ENCODE data around the gene SLC22A14.
"Not testable (repeated sequence)": the region's sequence is repeated elsewhere in the genome, so short reads cannot be mapped to it uniquely, and the experiment has no call there.

SLC22A14 gene, protein sequence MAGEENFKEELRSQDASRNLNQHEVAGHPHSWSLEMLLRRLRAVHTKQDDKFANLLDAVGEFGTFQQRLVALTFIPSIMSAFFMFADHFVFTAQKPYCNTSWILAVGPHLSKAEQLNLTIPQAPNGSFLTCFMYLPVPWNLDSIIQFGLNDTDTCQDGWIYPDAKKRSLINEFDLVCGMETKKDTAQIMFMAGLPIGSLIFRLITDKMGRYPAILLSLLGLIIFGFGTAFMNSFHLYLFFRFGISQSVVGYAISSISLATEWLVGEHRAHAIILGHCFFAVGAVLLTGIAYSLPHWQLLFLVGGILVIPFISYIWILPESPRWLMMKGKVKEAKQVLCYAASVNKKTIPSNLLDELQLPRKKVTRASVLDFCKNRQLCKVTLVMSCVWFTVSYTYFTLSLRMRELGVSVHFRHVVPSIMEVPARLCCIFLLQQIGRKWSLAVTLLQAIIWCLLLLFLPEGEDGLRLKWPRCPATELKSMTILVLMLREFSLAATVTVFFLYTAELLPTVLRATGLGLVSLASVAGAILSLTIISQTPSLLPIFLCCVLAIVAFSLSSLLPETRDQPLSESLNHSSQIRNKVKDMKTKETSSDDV

DNA sequence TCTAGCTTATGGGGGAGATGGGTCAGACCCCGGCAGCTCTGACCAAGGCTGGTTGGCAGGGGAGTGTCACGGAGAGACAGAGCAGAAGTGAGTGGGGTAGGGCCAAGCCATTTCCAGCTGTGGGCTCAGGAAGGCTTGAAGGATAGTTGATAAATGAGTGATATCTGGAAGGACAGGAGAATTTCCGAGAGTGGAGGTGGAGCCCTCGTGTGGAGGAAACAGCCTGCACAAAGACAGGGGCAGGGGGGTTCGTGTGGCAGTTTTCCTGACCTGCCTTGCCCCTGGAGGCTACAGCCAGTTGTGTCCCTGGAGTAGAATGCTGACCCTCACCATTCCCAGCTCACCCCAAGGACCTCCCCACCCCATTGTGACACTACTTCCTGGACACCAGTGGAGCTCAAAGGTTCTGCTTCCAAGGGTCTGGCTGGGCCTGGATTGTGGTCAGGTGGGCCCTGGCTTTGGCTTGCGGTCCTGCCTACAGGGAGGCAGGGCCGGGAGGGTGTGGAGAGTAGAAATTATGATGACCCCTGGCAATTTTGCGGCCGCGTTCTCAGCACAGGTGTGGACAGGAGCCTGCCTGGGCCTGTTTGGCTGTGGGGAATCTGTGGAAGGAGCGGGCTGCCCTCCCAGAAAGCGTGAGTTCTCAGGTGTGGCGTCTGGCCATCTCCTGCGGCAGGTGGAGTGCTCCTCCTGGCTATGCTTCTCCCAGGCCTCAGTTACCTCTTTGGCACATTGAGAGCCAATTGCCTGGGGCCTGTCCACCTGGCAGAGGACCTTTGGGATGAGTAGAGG, at the start of gene SLC22A14:
Gene SLC22A14 (plus strand): TSS at position 400 of the 792 bp plus-strand sequence. CDS start 23,733 bp downstream, outside the sequence.
- no peak for DNase-seq

GRCh38 chr3:38232701-38233100, 49.4 kb upstream of the SLC22A14 start:
- DNase-seq, result no peak

GRCh38 chr3:38235466-38235865, 46.6 kb upstream of the SLC22A14 start:
- no peak for DNase-seq

- DNase-seq, result no peak
Measured at GRCh38 chr3:38238416-38239008, 43.6 kb upstream of the SLC22A14 start.

DNA sequence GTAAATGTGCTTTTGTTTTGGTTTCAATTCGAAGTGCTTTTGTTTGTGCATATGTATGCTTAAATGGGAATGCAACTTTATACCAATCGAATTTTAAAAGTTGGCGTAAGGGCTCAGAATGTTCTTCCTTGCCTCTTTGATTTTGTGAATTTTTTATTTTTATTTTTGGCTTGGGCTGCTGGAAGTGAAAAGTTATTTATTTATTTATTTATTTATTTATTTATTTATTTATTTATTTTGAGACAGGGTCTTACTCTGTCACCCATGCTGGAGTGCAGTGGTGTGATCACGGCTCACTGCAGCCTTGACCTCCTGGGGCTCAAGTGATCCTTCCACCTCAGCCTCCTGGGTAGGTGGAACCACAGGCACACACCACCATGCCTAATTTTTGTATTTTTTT, 39.3 kb upstream of the SLC22A14 start:
- not testable (repeated sequence) for DNase-seq

GRCh38 chr3:38245930-38246329, 36.2 kb upstream of the SLC22A14 start:
- DNase-seq, result no peak

- DNase-seq, result no peak
Measured at GRCh38 chr3:38247366-38248035, 34.6 kb upstream of the SLC22A14 start.

DNA sequence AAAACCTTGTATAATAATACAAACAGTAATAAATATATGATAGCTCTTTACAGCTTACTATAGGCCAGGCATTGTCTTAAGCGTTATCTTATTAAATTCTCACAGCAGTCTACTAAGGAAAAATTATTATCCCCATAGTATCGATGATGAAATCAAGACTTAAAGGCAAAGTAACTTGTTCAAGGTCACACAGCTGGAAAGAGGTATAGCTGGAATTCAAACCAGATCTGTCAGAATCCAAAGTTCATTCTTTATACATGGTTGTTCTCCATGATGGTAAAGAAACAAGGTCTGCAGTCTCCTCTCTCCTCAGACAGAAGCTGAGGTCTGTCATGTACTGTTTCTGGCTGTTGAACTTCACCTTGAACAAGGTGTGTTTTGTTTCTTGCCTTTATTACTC, 31.9 kb upstream of the SLC22A14 start:
- DNase-seq, result no peak

DNA sequence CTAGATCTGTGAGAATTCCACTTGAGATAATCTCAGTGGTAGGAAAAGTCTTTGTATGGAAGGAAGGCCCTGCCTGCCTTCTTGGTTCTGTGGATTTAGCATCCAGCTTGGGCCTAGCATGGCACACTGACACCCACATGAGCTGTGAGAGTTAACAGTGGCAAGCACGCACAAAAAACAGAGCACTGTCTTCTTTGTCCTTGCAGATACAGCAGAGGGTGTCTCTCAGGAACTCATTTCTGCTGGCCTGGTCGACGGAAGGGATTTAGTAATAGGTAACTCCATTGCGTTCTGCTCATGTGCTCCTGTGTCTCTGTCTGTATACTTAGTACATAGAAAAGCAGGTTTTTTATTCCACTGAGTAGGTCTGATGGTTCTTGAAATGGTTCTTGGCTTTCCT, 30.9 kb upstream of the SLC22A14 start:
- no peak for DNase-seq

DNA sequence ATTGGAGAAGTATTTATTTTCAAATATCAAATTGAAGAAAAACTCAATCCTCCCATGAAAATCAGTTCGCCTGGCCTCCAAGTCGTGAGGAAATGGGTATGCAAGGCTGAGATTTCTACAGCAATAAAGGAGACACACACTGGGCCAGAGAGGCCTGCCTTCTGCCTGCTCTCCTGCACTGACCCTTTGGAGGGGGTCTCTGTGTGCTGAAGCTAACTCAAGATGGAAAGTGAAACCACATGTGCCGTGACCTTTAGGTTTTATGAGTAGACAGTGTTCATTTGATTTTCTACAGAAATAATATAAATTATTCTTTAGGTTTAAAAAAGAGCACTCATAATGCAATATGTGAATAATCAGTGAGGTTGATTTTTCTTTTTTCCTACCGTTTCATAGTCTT, 28.4 kb upstream of the SLC22A14 start:
- DNase-seq, result no peak

- no peak for DNase-seq
Measured at GRCh38 chr3:38254872-38255271, 27.2 kb upstream of the SLC22A14 start.

DNA sequence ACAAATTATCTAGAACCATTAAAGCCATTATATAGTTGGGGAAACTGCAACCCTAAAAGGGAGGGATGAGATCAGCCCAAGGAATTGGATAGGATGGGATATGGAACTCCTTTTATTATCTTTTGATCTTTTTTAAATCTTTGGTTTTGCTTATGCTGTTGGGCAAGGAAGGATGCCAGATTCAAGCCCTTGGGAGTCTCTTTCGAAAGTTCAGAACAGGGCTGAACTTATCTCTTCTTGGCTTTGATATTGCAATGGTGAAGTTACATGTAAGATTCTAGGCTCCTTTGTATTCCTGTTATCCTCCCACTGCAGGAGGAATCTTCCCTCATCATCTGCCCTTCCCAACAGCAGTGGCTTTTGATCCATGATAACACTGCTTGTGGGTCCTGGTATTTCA, 26.5 kb upstream of the SLC22A14 start:
- no peak for DNase-seq

DNA sequence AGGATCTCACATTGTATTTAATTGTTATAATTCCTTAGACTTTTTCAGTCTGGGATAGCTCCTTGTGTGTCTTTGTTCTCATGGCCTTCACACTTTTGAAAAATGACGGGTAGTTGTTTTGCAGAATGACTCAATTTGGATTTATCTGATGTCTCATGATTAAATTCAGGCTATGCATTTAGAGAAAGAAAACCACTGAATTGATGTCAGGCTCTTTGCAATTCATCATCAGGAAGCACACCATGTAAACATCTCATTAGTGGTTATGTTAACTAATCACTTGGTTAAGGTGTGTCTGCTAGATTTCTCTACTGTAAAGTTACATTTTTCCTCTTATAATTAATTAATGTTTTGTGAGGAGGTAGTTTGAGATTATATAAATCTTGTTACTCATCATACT, 24.5 kb upstream of the SLC22A14 start:
- DNase-seq, result no peak

DNA sequence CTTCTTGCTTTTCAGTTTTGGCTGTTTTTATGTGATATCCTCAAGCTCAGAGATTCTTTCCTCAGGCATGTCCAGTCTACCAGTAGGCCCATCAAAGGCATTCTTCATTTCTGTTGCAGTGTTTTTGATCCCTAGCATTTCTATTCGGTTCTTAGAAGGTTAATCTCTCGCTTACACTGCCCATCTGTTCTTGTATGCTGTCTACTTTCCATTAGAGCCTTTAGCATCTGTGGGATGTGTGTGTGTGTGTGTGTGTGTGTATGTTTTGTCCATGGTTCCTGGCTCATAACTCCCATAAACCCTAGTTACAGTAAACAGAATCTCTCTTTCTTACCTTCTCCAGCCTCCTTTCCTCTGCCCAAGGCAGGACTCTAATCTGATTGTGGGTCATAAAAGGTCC, 21.6 kb upstream of the SLC22A14 start:
- no peak for DNase-seq

- no peak for DNase-seq
Measured at GRCh38 chr3:38264353-38264771, 17.7 kb upstream of the SLC22A14 start.

DNA sequence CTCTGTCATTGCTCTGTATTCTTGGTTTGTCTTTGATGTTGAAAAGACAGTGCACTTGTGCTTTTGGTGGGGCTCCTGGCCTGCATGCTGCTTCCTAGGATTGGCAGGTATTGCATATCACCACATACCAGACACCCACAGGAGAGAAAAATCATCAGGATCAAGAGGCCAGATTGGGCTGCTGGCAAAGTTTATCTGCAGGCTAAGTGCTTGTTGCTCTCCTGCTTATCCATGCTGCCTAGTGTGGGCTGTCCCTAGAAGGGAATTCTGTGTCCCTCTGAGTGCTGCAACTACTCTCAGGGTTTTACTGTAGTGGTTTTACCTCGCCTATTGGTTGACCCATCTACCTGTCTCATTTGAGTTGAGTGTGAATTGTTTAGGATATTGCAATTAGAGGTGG, 17.3 kb upstream of the SLC22A14 start:
- no peak for DNase-seq

- no peak for DNase-seq
Measured at GRCh38 chr3:38265604-38266307, 16.3 kb upstream of the SLC22A14 start, which contains the start of gene SLC22A13. Gene SLC22A13, plus strand, starts transcription at chr3:38265812. Its CDS starts 49 bp downstream, at chr3:38265861.

DNA sequence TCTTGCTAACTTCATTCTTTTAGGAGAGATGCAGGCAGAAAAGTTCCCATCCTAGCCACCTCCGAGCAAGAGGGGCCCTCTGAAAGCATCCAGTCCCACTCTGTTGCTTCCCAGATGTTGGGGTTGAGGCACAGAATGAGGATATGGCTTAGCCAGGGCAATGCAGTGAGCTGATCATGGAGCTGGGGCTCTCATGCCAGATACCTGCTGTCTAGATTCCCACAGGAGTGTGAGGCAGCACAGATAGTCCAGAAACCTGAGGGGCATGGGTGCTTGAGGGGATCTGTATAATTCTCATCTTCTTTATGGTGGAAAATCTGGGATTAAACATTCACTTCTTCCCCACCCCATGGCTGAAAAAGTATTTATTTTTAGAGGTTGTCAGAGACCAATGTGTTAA, 15.3 kb upstream of the SLC22A14 start:
- no peak for DNase-seq

DNA sequence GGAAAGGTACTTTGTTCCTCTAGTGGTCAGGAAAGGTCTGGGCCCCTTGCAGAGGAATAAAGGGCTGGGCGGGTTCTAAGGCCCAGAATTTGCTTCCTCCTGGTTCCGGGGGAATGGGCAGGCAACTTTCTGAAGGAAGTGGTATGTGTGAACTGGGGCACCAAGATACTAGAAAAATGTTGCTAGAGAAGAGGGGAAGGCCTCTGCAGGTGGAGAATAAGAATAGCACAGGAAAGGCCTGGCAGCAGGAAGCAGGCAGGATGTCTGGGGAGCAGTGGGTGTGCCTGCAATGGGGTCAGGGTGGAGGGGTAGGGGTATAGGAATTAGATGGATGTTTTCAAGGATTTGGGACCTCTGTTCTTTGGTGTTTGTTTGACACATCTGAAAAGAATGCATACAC, 14.4 kb upstream of the SLC22A14 start:
- DNase-seq, result no peak

DNA sequence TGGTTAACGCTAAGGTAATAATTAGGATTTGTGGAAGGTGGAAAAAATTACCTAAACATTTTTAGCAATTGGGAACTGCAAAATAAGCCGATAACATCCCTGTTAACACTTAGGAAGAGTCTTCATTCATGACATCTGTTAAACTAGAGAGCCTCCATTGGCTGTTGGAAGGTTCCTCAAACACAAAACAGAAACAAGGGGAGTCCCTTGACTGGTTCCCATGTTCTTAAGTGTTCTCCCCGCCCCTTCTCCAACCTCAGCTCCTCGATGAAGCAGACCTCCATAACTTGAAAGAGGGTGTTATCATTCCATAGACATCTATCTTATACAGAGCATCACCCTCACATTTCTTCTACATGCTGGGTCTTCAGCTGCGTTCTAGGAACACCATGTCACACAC, 14.0 kb upstream of the SLC22A14 start:
- no peak for DNase-seq

DNA sequence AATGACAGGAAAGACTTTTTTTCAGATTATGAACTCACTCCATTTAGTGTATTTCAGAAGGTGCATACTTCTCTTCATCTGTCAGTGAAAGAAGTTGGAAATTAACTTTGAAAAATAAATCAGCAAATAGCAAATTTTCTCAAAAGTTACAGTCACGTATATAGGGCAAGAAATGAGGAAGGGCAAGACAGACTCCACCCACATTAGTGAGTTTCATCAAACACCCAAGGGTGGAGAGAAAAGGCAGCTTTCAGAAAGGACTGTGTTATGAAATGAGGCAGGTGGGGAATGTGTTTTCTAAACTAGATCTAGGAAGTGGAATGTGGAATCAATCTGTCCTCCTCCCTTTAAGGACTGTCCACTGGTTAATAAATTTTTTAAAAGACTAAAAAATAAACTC, 13.6 kb upstream of the SLC22A14 start:
- no peak for DNase-seq

DNA sequence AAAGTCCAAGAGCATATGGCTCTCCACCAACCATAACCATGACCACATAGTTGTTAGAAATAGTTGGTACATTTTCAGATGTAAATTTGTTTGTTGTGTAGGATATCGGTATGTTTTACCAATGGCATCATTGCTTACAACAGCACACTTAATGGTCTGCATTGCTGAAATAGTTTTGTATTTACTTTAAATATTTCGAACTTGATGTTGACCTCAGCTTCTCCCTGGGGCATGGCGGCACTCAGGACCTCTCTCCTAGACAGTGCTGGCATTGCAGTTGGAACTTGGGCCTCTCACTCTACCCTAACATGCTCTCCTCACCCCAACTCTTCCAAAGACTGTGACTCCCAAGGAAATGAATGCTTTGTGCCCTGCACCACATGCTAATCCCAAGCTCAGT, 11.5 kb upstream of the SLC22A14 start:
- DNase-seq, result no peak

All from right forelimb (tissue), 1 donor.